Fibroblast of skin of abdomen (primary cell): ENCODE measurements around the gene KIRREL3.
A peak's percentile ranks its signal among the peaks of the same experiment; 100 is the strongest.
"Not testable (repeated sequence)": the region's sequence is repeated elsewhere in the genome, so short reads cannot be mapped to it uniquely, and the experiment has no call there.

Experiments used
- DNase-seq: peaks from one replicate; pipeline ENCODE4 v3.0.0-alpha.2; 2013

KIRREL3 gene

GRCh38 chr11:126396266-126396665 lies 604.3 kb downstream of the KIRREL3 start:
- not testable (repeated sequence) for DNase-seq

- not testable (repeated sequence) for DNase-seq
Observed at GRCh38 chr11:126395784-126396183, 604.8 kb downstream of the KIRREL3 start.

DNA sequence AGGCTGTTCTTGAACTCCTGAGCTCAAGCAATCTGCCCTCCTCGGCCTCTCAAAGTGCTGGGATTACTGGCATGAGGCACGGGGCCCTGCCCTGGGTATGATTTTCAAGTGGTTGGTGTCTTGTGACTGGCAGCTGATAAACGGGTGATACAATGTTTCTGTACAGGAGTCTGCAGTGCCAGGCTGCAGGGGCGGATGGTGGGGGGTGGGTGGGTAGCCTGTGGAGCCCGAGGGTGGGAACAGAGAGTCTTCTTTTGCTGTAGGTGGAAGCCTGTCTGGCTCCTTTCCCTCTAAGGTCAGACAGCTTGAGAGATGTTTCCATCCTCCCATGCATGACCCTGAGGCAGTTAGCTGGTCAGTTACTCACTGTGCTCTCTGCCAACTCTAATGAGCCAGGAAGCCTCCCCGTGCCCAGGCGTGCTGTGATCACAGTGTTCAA lies 605.9 kb downstream of the KIRREL3 start:
- DNase-seq = not testable (repeated sequence)

GRCh38 chr11:126394036-126394435 lies 606.5 kb downstream of the KIRREL3 start:
- DNase-seq = no peak

GRCh38 chr11:126393143-126393542 lies 607.4 kb downstream of the KIRREL3 start:
- DNase-seq = no peak

DNA sequence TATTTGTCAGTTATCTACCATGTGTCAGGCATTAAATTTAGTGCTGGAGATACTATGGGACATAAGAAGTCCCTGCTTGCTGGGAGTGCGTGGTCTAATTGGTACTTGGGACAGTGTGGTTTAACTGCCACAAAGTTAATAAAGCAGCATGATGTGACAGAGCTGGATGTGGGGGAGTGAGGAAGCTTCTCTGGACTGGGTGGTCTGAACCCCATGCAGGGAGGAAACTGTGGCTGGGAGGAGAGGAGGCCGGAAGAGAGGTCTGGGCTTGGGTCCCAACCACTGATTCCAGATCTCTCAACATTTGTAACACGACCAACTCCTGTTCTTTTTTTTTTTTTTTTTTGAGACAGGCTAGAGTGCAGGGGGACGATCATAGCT lies 607.9 kb downstream of the KIRREL3 start:
- DNase-seq = no peak

- no peak for DNase-seq
Observed at GRCh38 chr11:126391970-126392632, 608.5 kb downstream of the KIRREL3 start.

GRCh38 chr11:126391286-126391954 lies 609.1 kb downstream of the KIRREL3 start:
- no peak for DNase-seq

DNA sequence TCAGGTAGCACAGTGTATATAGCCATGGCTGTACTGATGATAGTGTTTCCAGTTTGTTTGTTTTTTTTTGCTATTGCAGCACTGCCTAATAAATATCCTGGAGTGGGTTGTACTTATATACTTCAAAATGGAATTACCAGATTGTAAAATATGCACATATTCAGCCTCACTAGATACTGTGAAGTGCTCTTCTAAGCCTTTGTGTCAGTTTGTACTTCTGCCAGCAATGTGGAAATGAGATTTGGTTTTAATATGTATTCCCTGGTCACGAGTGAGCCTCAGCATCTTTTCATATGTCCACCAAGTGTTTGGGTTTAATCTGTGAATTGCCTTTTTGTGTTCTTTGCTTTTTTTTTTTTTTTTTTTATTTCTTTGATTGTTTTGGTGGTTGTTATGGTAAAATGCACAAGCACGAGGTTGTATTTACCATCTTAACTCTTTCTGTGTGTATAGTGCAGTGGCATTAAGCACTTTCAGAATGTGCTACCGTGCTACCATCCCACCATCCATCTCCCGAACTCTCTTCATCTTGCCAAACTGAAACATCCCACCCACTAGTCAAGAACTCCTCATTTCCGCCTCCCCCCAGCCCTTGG lies 610.2 kb downstream of the KIRREL3 start:
- no peak for DNase-seq

GRCh38 chr11:126387857-126388256 lies 612.7 kb downstream of the KIRREL3 start:
- no peak for DNase-seq

DNA sequence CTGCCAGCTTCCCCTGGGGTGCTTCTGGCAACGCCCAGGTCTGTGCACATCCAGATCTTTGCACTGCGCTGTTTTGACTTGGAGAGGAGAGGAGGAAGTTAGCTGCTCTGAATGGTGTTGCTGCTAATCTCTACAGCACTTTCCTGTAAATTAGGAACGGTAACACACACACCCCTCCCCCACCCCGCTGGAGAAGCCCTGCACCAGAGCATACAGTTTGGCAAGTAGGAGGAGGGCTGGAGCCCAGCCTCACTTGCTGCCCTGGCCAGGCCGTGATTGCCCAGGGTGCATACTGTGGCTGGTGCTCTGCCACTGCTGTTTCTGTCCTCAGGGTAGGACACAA lies 613.9 kb downstream of the KIRREL3 start:
- not testable (repeated sequence) for DNase-seq

- DNase-seq = no peak
Observed at GRCh38 chr11:126385991-126386728, 614.4 kb downstream of the KIRREL3 start.

DNA sequence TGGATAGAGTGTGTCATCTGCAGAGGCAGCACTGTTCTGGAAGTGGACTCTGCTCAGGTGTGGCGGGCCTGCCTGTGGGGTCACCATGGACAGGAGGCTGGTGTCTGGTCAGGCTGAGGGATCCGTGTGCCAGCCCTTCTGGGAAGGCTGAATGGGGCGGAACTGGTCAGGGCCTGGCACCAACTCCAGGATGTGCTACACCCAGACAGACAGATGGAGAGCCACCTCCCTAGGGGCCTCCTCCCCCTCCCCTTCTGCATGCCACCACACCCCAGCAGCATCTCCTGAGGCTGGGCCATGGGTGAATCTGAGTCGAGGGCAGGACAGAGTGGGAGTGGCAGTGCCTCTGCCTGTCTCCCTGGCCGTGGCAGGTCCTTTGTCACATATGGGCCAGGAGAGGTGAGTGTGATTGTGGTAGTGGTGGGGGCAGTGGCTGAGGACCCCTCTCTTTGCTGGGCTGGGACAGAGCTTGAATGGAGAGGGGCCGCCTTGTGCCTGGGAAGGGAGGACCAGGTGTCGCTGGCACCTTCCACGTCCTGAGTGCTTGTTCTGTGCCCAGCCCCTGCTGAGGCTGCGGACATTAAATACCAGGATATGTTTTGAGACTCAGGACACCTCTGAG lies 616.0 kb downstream of the KIRREL3 start:
- no peak for DNase-seq

GRCh38 chr11:126383339-126384335 lies 616.9 kb downstream of the KIRREL3 start:
- no peak for DNase-seq

DNA sequence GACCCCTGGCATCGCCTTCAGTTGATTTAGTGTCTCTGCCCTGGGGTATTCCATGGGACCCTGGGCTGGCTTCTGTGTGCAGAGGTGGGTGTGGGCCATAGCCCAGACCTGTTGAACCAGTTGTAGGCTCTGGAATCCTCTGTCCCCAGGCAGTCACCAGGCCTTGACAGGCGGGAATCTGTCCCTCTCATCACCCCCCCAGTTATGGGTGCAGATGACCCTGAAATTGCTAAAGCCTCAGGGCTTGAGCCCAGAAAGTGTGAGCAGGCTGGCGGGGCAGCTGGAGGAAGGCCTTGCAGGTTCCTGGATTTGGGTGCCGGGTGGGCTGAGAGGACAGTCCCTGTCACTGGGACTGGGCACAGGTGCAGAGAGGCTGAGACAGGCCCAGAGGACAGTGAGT lies 617.9 kb downstream of the KIRREL3 start:
- not testable (repeated sequence) for DNase-seq

DNA sequence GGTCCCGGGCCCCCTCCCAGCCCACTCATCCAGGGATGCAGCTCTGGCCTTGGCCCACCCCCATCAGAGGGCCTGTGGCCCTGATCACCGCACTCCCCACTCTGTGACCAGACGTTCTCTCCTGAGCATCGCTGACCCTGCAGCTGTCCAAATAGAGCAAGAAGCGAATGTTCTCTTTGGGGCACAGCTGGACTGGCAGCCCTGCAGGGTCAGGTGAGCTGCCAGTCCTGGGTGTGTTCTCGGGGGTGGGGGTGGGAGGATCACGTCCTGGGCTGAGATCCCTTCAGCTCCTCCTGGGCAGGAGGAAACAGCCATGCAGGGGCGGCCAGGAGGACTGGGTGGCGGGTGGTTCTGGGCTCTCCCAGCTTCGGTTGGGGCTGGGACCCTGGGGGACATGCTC lies 618.6 kb downstream of the KIRREL3 start:
- DNase-seq = not testable (repeated sequence)

DNA sequence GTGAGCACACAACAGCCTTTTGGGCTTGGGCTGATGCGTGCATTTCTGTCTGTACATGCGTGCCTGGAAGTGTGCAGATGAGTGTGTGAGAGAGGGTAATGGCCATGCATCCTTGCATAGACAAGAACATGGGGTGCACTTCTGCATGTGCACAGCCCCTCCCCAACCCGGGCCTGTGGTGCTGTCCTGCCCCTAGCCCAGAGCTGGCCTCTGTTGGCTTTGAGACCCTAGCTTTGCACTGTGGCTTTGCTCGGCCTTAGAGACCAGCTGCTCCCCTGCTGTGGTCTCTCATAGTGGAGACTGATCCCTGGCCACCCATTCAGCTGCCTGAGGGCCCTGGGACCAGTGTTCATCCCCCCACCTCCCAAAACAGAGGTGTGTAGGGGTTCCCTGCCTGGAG lies 619.7 kb downstream of the KIRREL3 start:
- DNase-seq = no peak

DNA sequence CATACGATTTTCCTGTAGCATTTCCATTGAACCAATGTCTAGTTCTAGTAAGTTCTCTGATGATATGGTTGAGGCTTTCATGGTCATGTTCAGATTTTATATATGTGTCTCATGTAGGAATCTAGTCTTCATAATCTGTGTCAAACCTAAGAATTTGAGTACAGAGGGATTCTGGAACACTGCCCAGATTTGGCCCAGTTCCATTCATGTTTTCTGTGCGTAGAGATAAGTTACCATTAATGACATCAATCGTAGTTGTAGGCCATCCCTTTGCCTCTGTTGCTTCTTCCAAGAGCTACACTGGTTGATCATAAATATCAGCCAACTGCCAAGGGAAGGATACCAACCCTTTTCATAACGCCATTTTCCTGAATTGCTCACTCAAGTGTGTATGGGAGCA lies 621.8 kb downstream of the KIRREL3 start:
- peak; percentile 44 for DNase-seq

- peak; percentile 37 for DNase-seq
Observed at GRCh38 chr11:126375726-126376125, 624.8 kb downstream of the KIRREL3 start.

DNA sequence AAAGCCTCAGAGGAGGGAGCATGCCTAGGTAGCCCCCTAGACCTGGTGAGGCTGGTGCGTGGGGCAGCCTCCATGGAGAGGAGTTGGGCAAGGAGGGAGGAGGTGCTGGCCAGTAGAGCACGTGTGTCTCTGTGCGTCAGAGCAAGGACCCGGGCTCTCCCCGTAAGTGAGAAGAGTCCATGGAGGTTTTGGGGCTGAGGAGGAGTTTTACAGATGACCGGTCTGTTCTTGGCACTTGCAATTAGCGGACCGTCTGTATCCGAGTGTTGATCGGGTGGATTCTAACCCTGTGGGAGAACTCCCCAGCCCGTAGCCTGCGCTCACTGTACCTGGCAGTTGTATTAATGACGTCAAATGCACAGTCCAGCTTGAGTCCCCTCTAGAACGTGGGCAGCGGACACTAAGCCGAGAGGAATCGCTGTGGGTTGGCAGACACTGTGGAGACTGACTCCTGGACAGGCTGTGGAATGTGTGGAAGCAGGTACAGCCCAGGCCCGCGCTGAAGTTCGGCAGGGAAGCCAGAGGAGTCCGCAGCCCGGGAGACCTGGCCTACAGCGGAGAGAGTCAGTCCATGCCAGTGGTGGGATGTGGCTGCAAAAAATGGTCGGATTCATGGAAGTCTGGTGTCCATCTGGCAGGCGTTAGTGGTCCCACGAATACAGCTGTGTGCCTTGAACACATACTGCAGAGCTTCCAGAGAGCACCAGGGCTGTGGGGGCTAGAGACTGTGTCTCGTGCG lies 625.8 kb downstream of the KIRREL3 start:
- DNase-seq = not testable (repeated sequence)
